ENCODE results near the gene PLCL2.

DNA sequence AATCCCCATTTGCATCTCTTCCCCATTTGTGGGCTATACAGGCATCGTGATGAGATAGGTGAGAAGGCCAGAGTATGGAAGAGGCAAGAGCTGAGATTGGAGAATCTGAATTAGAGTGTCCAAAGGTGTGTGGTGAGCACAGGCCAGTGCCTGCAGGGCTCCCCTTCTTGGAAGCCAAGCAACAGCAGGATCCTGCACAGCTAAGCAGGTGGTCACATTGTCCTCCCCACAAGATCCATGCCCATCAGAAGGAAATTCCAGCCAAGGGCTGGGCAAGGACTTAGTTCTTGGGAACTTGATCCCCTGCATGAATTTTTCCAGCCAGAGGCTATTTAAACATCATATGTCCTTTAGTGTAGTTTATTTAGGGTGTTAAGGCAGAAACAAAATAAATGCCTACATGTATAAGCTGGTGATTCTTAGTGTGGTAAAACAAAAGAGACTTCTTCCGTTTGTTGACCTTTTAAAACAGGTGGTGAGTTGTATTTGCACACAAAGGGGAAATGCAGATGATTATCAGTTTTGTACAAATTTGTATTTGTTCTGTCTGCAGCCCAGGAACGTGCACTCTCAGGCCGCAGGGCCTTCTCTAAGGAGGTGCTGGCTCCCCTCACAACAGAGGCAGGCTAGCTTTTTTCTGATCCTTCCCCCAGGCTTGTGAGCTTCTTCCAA is 110.2 kb downstream of the PLCL2 start:
- TF ChIP-seq FOXA1 (IDR thresholded peaks at IDR 0.05) (no peak), RAD21 (IDR thresholded peaks at IDR 0.05) (no peak), RXRA (IDR thresholded peaks at IDR 0.05) (no peak)
- TF ChIP-seq, protein P1, sequence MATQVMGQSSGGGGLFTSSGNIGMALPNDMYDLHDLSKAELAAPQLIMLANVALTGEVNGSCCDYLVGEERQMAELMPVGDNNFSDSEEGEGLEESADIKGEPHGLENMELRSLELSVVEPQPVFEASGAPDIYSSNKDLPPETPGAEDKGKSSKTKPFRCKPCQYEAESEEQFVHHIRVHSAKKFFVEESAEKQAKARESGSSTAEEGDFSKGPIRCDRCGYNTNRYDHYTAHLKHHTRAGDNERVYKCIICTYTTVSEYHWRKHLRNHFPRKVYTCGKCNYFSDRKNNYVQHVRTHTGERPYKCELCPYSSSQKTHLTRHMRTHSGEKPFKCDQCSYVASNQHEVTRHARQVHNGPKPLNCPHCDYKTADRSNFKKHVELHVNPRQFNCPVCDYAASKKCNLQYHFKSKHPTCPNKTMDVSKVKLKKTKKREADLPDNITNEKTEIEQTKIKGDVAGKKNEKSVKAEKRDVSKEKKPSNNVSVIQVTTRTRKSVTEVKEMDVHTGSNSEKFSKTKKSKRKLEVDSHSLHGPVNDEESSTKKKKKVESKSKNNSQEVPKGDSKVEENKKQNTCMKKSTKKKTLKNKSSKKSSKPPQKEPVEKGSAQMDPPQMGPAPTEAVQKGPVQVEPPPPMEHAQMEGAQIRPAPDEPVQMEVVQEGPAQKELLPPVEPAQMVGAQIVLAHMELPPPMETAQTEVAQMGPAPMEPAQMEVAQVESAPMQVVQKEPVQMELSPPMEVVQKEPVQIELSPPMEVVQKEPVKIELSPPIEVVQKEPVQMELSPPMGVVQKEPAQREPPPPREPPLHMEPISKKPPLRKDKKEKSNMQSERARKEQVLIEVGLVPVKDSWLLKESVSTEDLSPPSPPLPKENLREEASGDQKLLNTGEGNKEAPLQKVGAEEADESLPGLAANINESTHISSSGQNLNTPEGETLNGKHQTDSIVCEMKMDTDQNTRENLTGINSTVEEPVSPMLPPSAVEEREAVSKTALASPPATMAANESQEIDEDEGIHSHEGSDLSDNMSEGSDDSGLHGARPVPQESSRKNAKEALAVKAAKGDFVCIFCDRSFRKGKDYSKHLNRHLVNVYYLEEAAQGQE (IDR thresholded peaks at IDR 0.05) = no peak
- TF ChIP-seq, protein P2, sequence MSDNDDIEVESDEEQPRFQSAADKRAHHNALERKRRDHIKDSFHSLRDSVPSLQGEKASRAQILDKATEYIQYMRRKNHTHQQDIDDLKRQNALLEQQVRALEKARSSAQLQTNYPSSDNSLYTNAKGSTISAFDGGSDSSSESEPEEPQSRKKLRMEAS (IDR thresholded peaks at IDR 0.05) = no peak
- TF ChIP-seq, protein P3, sequence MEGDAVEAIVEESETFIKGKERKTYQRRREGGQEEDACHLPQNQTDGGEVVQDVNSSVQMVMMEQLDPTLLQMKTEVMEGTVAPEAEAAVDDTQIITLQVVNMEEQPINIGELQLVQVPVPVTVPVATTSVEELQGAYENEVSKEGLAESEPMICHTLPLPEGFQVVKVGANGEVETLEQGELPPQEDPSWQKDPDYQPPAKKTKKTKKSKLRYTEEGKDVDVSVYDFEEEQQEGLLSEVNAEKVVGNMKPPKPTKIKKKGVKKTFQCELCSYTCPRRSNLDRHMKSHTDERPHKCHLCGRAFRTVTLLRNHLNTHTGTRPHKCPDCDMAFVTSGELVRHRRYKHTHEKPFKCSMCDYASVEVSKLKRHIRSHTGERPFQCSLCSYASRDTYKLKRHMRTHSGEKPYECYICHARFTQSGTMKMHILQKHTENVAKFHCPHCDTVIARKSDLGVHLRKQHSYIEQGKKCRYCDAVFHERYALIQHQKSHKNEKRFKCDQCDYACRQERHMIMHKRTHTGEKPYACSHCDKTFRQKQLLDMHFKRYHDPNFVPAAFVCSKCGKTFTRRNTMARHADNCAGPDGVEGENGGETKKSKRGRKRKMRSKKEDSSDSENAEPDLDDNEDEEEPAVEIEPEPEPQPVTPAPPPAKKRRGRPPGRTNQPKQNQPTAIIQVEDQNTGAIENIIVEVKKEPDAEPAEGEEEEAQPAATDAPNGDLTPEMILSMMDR (IDR thresholded peaks at IDR 0.05; ENCODE audit: low read depth, low read length, missing input control) = no peak
